ENCODE results near the gene USH1C. TPM values are rescaled to one million over a fixed set of nuclear protein-coding genes. Genes with fewer than 3 reads are reported as not detected.

The USH1C gene
- total and polyA plus RNA-seq, 9 of the 15 experiments (the other 6 are each of a cell fraction or from before 2014, with no cell fraction given), result 0.04 TPM; not detected in 8

GRCh38 chr11:17457396-17458173 lies 86.6 kb downstream of the USH1C start (continued):
- TF ChIP-seq, protein P1, sequence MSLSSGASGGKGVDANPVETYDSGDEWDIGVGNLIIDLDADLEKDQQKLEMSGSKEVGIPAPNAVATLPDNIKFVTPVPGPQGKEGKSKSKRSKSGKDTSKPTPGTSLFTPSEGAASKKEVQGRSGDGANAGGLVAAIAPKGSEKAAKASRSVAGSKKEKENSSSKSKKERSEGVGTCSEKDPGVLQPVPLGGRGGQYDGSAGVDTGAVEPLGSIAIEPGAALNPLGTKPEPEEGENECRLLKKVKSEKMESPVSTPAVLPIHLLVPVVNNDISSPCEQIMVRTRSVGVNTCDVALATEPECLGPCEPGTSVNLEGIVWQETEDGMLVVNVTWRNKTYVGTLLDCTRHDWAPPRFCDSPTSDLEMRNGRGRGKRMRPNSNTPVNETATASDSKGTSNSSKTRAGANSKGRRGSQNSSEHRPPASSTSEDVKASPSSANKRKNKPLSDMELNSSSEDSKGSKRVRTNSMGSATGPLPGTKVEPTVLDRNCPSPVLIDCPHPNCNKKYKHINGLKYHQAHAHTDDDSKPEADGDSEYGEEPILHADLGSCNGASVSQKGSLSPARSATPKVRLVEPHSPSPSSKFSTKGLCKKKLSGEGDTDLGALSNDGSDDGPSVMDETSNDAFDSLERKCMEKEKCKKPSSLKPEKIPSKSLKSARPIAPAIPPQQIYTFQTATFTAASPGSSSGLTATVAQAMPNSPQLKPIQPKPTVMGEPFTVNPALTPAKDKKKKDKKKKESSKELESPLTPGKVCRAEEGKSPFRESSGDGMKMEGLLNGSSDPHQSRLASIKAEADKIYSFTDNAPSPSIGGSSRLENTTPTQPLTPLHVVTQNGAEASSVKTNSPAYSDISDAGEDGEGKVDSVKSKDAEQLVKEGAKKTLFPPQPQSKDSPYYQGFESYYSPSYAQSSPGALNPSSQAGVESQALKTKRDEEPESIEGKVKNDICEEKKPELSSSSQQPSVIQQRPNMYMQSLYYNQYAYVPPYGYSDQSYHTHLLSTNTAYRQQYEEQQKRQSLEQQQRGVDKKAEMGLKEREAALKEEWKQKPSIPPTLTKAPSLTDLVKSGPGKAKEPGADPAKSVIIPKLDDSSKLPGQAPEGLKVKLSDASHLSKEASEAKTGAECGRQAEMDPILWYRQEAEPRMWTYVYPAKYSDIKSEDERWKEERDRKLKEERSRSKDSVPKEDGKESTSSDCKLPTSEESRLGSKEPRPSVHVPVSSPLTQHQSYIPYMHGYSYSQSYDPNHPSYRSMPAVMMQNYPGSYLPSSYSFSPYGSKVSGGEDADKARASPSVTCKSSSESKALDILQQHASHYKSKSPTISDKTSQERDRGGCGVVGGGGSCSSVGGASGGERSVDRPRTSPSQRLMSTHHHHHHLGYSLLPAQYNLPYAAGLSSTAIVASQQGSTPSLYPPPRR (CRISPR knock-in tag; IDR thresholded peaks at IDR 0.05; ENCODE audit: borderline replicate concordance), result no peak
- TF ChIP-seq RBM39 (optimal IDR thresholded peaks at IDR 0.05; ENCODE audit: low read depth, low read length) (no peak), MLLT1 (IDR thresholded peaks at IDR 0.05) (no peak)
